ENCODE measurements around the gene PLIN1.

PLIN1 gene

DNA sequence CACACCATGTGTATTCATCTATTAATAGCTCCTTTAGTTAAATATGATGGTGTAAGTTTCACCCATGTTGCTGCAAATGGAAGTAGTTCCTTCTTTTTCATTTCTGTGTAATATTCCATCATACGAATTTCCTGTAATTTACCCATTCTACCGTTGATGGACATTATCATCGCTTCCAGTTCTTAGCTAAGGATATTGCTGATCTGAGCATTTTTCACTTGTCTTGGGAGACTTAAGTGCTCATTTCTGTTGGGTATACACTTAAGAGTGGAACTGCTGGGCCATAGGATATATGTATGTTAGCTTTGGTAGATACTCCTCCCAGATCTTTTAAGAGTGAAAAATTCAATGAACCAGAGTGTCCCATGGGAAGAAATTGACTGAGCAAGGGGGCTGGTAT lies 11.0 kb downstream of the PLIN1 start:
- TF ChIP-seq POLR2AphosphoS5 (IDR thresholded peaks at IDR 0.05; ENCODE audit: low read depth, low read length) (no peak), SIN3A (IDR thresholded peaks at IDR 0.05; ENCODE audit: borderline replicate concordance, insufficient read depth, low read length) (no peak), FOXP2 (optimal IDR thresholded peaks at IDR 0.05; ENCODE audit: borderline replicate concordance, extremely low read depth, extremely low read length, insufficient read depth) (no peak), TAF1 (IDR thresholded peaks at IDR 0.05; ENCODE audit: borderline replicate concordance, insufficient read depth, low read length) (no peak)
- TF ChIP-seq, protein P1, sequence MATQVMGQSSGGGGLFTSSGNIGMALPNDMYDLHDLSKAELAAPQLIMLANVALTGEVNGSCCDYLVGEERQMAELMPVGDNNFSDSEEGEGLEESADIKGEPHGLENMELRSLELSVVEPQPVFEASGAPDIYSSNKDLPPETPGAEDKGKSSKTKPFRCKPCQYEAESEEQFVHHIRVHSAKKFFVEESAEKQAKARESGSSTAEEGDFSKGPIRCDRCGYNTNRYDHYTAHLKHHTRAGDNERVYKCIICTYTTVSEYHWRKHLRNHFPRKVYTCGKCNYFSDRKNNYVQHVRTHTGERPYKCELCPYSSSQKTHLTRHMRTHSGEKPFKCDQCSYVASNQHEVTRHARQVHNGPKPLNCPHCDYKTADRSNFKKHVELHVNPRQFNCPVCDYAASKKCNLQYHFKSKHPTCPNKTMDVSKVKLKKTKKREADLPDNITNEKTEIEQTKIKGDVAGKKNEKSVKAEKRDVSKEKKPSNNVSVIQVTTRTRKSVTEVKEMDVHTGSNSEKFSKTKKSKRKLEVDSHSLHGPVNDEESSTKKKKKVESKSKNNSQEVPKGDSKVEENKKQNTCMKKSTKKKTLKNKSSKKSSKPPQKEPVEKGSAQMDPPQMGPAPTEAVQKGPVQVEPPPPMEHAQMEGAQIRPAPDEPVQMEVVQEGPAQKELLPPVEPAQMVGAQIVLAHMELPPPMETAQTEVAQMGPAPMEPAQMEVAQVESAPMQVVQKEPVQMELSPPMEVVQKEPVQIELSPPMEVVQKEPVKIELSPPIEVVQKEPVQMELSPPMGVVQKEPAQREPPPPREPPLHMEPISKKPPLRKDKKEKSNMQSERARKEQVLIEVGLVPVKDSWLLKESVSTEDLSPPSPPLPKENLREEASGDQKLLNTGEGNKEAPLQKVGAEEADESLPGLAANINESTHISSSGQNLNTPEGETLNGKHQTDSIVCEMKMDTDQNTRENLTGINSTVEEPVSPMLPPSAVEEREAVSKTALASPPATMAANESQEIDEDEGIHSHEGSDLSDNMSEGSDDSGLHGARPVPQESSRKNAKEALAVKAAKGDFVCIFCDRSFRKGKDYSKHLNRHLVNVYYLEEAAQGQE (IDR thresholded peaks at IDR 0.05; ENCODE audit: insufficient read depth in 1 of 2, low read depth in 2 of 2, low read length in 2 of 2): no peak

DNA sequence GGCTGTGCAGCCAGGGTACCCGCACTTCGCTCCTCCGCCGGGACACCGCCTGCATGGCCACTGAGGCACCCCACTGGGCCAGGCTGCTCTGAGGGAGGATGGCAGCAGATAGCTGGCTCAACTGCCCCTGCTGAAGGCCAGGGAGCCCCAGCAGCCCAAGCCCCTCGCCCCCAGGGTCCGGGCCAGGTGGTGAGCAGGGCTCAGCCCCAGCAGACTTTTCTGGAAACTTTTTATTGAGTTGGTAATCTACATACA lies 11.5 kb downstream of the PLIN1 start:
- no peak for TF ChIP-seq TAF1 (IDR thresholded peaks at IDR 0.05; ENCODE audit: borderline replicate concordance, insufficient read depth, low read length)
- no peak for TF ChIP-seq SIN3A (IDR thresholded peaks at IDR 0.05; ENCODE audit: borderline replicate concordance, insufficient read depth, low read length)
- TF ChIP-seq, protein P1 (IDR thresholded peaks at IDR 0.05; ENCODE audit: insufficient read depth in 1 of 2, low read depth in 2 of 2, low read length in 2 of 2): no peak
- no peak for TF ChIP-seq POLR2AphosphoS5 (IDR thresholded peaks at IDR 0.05; ENCODE audit: low read depth, low read length)
- no peak for TF ChIP-seq FOXP2 (optimal IDR thresholded peaks at IDR 0.05; ENCODE audit: borderline replicate concordance, extremely low read depth, extremely low read length, insufficient read depth)

DNA sequence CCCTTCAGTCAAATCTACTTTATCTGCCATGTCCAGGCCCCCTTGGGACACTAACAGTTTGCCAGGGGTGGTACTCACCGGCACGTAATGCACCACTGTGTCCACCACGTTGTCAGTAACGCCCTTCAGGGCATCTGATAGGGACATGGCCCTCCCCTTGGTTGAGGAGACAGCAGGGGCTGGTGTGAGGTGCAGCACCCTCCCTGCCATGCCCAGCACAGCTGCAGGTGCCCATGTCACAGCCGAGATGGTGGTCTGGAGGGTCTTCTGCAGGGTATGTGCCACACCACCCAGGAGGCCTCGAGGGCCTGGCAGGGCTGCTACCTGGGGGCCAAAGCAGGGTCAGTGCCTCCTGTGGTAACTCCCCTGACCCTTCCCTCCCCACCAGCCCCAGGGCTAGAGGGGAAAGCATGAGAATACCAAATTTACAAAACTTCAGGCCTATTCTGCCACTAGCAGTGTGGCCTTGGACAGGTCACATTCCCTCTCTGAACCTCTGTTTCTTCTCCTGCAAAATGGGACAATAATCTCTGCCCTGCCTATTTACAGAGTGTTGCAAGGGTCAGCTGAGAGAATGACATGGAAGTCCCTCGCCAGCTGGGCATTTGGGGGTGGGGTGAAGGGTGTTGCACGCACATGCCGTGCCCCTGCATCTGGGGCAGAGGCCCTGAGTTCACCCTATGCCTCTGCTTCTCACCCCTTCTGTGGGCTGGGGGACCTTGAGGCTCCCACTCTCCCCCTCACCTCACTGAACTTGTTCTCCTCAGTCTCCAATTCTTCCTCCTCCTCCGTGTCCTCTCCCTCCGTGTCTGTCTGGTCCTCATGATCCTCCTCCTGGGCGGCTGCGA lies 12.1 kb downstream of the PLIN1 start:
- TF ChIP-seq, protein P1 (IDR thresholded peaks at IDR 0.05; ENCODE audit: insufficient read depth in 1 of 2, low read depth in 2 of 2, low read length in 2 of 2): no peak
- TF ChIP-seq TAF1 (IDR thresholded peaks at IDR 0.05; ENCODE audit: borderline replicate concordance, insufficient read depth, low read length): no peak
- TF ChIP-seq POLR2AphosphoS5 (IDR thresholded peaks at IDR 0.05; ENCODE audit: low read depth, low read length): no peak

DNA sequence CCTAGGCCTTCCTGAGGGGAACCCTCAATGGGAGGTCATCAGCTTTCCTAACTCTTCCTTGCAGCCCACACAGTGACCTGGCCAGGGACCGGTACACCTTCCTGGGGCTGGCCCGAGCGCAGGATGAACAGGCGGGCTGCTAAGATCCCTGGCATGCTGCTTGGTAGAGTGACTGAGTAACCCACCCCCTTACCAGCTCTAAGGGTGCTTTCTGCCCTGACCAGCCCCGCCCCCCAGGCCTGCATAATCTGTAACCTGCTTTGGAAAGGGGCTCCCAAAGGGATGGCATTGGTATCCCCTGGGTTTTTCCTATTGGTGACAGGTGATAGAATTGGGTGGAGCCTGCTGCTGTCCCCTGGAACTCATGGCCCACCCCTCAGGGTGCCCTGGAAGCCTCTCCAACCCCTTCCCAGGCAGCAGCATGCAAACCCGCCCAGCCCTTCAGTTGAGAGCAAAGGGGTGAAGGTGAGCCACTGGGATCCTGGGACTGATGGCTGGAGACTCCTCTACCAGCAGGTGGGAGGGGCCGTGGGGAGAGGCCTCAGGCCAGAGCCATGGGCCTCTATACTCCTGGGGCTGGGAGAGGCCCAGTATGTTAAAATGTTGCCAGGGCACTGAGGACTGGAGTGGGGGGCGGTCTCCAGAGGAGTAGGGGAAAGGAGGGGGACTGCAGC lies 12.8 kb downstream of the PLIN1 start:
- TF ChIP-seq FOXP2 (optimal IDR thresholded peaks at IDR 0.05; ENCODE audit: borderline replicate concordance, extremely low read depth, extremely low read length, insufficient read depth): no peak
- TF ChIP-seq SIN3A (IDR thresholded peaks at IDR 0.05; ENCODE audit: borderline replicate concordance, insufficient read depth, low read length): no peak
- no peak for TF ChIP-seq TAF1 (IDR thresholded peaks at IDR 0.05; ENCODE audit: borderline replicate concordance, insufficient read depth, low read length)
- TF ChIP-seq, protein P1 (IDR thresholded peaks at IDR 0.05; ENCODE audit: insufficient read depth in 1 of 2, low read depth in 2 of 2, low read length in 2 of 2): no peak
- TF ChIP-seq POLR2AphosphoS5 (IDR thresholded peaks at IDR 0.05; ENCODE audit: low read depth, low read length): no peak

Measured in PFSK-1 (cell line).